WTC11 (cell line): ENCODE results near the gene NRG2.

ENCODE experiments used
- SP1 ChIP-seq: sonication (generic); formaldehyde crosslinking; conservative IDR thresholded peaks from 2 replicates; pipeline ENCODE4 v1.8.1; 2022; ENCODE audit warnings: missing genetic modification reagents
- TEAD4 ChIP-seq: sonication (generic); formaldehyde crosslinking; IDR thresholded peaks from 2 replicates; pipeline ENCODE4 v1.8.0; 2022; ENCODE audit warnings: mild to moderate bottlenecking, missing genetic modification reagents
- TP53 ChIP-seq: sonication (generic); formaldehyde crosslinking; IDR thresholded peaks from 2 replicates; pipeline ENCODE4 v1.8.1; 2023; ENCODE audit warnings: mild to moderate bottlenecking, missing genetic modification reagents
- ZBTB21 ChIP-seq: sonication (generic); formaldehyde crosslinking; IDR thresholded peaks from 2 replicates; pipeline ENCODE4 v1.8.1; 2023; ENCODE audit warnings: mild to moderate bottlenecking, missing genetic modification reagents, borderline replicate concordance
- TF ChIP-seq, protein P1 (sequence below): fragments of 200-600 bp; IDR thresholded peaks from 2 replicates; pipeline ENCODE4 v1.8.0; 2022; ENCODE audit warnings: antibody characterized with exemption
- TF ChIP-seq, protein P2 (sequence below): sonication (generic); formaldehyde crosslinking; IDR thresholded peaks from 2 replicates; pipeline ENCODE4 v1.8.0; 2022; ENCODE audit warnings: mild to moderate bottlenecking, missing genetic modification reagents
- TF ChIP-seq, protein P3 (sequence below): sonication (generic); formaldehyde crosslinking; IDR thresholded peaks from 2 replicates; pipeline ENCODE4 v1.8.1; 2023; ENCODE audit warnings: mild to moderate bottlenecking, missing genetic modification reagents, moderate library complexity
- TF ChIP-seq, protein P4 (sequence below): sonication (generic); formaldehyde crosslinking; IDR thresholded peaks from 2 replicates; pipeline ENCODE4 v1.8.0; 2023; ENCODE audit warnings: mild to moderate bottlenecking, missing genetic modification reagents
- TF ChIP-seq, protein P5 (sequence below): sonication (generic); formaldehyde crosslinking; IDR thresholded peaks from 2 replicates; pipeline ENCODE4 v1.8.0; 2022; ENCODE audit warnings: mild to moderate bottlenecking, missing genetic modification reagents

DNA sequence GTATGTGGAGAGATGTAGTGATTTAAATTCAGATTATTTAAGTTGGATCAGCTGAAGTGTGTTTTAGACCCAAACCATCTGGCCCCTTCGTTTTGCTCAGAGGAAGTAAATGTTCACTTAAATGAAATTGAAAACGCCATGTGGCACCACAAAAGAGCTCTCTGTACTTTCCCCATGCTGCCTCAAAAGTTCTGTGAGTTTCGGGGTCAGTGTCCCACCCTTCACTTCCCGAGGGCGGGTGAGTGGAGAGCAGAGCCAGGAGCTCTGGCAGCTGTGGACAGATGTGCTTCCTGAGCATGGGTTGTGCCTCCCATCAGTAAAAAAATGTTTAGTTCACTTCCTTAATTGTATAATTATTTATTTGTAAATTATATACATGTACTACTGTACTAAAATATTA, 199.1 kb downstream of the NRG2 start:
- TF ChIP-seq, protein P1, sequence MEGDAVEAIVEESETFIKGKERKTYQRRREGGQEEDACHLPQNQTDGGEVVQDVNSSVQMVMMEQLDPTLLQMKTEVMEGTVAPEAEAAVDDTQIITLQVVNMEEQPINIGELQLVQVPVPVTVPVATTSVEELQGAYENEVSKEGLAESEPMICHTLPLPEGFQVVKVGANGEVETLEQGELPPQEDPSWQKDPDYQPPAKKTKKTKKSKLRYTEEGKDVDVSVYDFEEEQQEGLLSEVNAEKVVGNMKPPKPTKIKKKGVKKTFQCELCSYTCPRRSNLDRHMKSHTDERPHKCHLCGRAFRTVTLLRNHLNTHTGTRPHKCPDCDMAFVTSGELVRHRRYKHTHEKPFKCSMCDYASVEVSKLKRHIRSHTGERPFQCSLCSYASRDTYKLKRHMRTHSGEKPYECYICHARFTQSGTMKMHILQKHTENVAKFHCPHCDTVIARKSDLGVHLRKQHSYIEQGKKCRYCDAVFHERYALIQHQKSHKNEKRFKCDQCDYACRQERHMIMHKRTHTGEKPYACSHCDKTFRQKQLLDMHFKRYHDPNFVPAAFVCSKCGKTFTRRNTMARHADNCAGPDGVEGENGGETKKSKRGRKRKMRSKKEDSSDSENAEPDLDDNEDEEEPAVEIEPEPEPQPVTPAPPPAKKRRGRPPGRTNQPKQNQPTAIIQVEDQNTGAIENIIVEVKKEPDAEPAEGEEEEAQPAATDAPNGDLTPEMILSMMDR: no peak
- TF ChIP-seq TP53 (no peak), SP1 (CRISPR knock-in tag) (no peak), ZBTB21 (CRISPR knock-in tag) (no peak), TEAD4 (CRISPR knock-in tag) (no peak)
- TF ChIP-seq, protein P2, sequence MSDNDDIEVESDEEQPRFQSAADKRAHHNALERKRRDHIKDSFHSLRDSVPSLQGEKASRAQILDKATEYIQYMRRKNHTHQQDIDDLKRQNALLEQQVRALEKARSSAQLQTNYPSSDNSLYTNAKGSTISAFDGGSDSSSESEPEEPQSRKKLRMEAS (CRISPR knock-in tag): no peak
- TF ChIP-seq, protein P3, sequence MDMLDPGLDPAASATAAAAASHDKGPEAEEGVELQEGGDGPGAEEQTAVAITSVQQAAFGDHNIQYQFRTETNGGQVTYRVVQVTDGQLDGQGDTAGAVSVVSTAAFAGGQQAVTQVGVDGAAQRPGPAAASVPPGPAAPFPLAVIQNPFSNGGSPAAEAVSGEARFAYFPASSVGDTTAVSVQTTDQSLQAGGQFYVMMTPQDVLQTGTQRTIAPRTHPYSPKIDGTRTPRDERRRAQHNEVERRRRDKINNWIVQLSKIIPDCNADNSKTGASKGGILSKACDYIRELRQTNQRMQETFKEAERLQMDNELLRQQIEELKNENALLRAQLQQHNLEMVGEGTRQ (CRISPR knock-in tag): no peak
- TF ChIP-seq, protein P4, sequence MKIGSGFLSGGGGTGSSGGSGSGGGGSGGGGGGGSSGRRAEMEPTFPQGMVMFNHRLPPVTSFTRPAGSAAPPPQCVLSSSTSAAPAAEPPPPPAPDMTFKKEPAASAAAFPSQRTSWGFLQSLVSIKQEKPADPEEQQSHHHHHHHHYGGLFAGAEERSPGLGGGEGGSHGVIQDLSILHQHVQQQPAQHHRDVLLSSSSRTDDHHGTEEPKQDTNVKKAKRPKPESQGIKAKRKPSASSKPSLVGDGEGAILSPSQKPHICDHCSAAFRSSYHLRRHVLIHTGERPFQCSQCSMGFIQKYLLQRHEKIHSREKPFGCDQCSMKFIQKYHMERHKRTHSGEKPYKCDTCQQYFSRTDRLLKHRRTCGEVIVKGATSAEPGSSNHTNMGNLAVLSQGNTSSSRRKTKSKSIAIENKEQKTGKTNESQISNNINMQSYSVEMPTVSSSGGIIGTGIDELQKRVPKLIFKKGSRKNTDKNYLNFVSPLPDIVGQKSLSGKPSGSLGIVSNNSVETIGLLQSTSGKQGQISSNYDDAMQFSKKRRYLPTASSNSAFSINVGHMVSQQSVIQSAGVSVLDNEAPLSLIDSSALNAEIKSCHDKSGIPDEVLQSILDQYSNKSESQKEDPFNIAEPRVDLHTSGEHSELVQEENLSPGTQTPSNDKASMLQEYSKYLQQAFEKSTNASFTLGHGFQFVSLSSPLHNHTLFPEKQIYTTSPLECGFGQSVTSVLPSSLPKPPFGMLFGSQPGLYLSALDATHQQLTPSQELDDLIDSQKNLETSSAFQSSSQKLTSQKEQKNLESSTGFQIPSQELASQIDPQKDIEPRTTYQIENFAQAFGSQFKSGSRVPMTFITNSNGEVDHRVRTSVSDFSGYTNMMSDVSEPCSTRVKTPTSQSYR (CRISPR knock-in tag): no peak
- TF ChIP-seq, protein P5, sequence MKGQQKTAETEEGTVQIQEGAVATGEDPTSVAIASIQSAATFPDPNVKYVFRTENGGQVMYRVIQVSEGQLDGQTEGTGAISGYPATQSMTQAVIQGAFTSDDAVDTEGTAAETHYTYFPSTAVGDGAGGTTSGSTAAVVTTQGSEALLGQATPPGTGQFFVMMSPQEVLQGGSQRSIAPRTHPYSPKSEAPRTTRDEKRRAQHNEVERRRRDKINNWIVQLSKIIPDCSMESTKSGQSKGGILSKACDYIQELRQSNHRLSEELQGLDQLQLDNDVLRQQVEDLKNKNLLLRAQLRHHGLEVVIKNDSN (CRISPR knock-in tag): no peak
